ENCODE measurements around the gene PARD6B. TPM values are rescaled to one million over a fixed set of nuclear protein-coding genes. Genes with fewer than 3 reads are reported as not detected.

The PARD6B gene
- total and polyA plus RNA-seq, 2 of the 13 experiments (the other 11 are each of a cell fraction or from before 2014, with no cell fraction given): 6.9 to 22.2 TPM

DNA sequence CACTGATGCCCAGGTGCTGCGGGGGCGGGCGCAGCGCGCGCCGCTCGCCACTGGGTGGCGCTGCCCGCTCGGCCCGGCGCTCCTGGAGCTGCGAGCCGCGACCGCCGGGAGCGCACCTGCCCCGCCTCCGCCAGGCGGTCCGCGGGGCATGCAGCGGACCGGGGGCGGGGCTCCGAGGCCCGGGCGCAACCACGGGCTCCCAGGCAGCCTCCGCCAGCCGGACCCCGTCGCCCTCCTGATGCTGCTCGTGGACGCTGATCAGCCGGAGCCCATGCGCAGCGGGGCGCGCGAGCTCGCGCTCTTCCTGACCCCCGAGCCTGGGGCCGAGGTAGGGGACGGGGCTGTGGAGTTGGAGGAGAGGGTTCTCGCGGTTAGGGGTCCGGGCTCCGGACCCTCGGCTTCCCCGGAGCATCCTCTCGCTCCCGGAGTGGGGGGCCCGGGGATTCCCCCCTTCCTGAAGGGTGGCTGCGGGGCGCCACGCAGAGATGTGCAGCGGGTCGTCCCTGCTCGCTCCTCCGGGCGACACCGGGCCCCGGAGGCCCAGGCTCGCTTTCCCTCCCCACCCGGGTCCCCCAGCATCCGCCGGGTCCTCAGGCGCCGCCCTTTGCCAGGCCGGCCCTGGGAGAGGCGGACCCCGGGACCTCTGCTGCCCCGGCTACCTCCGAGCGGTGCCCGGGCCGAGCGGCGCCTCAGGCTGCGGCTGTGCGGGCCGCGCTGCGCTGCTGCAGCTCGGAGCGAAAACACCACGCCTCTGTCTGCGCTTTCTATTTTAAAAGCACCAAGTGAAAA, 63.7 kb downstream of the PARD6B start, which contains the start of gene BCAS4 (continued):
- peak; percentile 54; the same call in 1 of the 2 replicates for TF ChIP-seq GZF1 (CRISPR knock-in tag; IDR thresholded peaks at IDR 0.05)
- TF ChIP-seq FOSL1 (CRISPR knock-in tag; IDR thresholded peaks at IDR 0.05; ENCODE audit: borderline replicate concordance): peak; percentile 7; the same call in 1 of the 2 replicates
- no peak for TF ChIP-seq SKIL (CRISPR knock-in tag; IDR thresholded peaks at IDR 0.05; ENCODE audit: borderline replicate concordance)
- TF ChIP-seq NKX3-1 (CRISPR knock-in tag; IDR thresholded peaks at IDR 0.05): 0 out of 2 replicates have a peak, but pooled peaks have one; percentile 52
- TF ChIP-seq, protein P1, sequence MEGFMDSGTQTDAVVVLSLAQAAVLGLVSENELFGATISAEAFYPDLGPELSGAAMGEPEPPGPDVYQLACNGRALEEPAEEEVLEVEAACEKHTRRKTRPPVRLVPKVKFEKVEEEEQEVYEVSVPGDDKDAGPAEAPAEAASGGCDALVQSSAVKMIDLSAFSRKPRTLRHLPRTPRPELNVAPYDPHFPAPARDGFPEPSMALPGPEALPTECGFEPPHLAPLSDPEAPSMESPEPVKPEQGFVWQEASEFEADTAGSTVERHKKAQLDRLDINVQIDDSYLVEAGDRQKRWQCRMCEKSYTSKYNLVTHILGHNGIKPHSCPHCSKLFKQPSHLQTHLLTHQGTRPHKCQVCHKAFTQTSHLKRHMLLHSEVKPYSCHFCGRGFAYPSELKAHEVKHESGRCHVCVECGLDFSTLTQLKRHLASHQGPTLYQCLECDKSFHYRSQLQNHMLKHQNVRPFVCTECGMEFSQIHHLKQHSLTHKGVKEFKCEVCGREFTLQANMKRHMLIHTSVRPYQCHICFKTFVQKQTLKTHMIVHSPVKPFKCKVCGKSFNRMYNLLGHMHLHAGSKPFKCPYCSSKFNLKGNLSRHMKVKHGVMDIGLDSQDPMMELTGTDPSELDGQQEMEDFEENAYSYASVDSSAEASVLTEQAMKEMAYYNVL (CRISPR knock-in tag; IDR thresholded peaks at IDR 0.05; ENCODE audit: borderline replicate concordance): peak; percentile 49; the same call in 1 of the 2 replicates
- TF ChIP-seq ZNF704 (CRISPR knock-in tag; IDR thresholded peaks at IDR 0.05; ENCODE audit: borderline replicate concordance): peak; percentile 70; the same call in 1 of the 2 replicates
- peak; percentile 25 for TF ChIP-seq PHF5A (CRISPR knock-in tag; IDR thresholded peaks at IDR 0.05; ENCODE audit: low read depth, unreplicated experiment)
- TF ChIP-seq ZFYVE20 (CRISPR knock-in tag; IDR thresholded peaks at IDR 0.05; ENCODE audit: borderline replicate concordance, low read depth): peak; percentile 42; the same call in 1 of the 2 replicates
- peak; percentile 66; the same call in 1 of the 2 replicates for TF ChIP-seq KLF13 (CRISPR knock-in tag; IDR thresholded peaks at IDR 0.05)
- TF ChIP-seq, protein P2, sequence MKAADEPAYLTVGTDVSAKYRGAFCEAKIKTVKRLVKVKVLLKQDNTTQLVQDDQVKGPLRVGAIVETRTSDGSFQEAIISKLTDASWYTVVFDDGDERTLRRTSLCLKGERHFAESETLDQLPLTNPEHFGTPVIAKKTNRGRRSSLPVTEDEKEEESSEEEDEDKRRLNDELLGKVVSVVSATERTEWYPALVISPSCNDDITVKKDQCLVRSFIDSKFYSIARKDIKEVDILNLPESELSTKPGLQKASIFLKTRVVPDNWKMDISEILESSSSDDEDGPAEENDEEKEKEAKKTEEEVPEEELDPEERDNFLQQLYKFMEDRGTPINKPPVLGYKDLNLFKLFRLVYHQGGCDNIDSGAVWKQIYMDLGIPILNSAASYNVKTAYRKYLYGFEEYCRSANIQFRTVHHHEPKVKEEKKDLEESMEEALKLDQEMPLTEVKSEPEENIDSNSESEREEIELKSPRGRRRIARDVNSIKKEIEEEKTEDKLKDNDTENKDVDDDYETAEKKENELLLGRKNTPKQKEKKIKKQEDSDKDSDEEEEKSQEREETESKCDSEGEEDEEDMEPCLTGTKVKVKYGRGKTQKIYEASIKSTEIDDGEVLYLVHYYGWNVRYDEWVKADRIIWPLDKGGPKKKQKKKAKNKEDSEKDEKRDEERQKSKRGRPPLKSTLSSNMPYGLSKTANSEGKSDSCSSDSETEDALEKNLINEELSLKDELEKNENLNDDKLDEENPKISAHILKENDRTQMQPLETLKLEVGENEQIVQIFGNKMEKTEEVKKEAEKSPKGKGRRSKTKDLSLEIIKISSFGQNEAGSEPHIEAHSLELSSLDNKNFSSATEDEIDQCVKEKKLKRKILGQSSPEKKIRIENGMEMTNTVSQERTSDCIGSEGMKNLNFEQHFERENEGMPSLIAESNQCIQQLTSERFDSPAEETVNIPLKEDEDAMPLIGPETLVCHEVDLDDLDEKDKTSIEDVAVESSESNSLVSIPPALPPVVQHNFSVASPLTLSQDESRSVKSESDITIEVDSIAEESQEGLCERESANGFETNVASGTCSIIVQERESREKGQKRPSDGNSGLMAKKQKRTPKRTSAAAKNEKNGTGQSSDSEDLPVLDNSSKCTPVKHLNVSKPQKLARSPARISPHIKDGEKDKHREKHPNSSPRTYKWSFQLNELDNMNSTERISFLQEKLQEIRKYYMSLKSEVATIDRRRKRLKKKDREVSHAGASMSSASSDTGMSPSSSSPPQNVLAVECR (CRISPR knock-in tag; IDR thresholded peaks at IDR 0.05; ENCODE audit: borderline replicate concordance): peak; percentile 80

Measured in HepG2 (cell line).